Gastrocnemius medialis (tissue), 4 donors: ENCODE results near the gene OLFML2A. TPM values are rescaled to one million over a fixed set of nuclear protein-coding genes. Genes with fewer than 3 reads are reported as not detected.
"Not testable (repeated sequence)": the region's sequence is repeated elsewhere in the genome, so short reads cannot be mapped to it uniquely, and the experiment has no call there.

Experiments used
- ATAC-seq, 2 donors: fragments of 150-250 bp; one replicate each; pipeline ENCODE4 v1.9.1; 2016
- DNase-seq, 2 donors: peaks; one replicate each; pipeline ENCODE4 v3.0.0-alpha.2; 2019
- H3K27ac ChIP-seq, 4 donors: fragments of 200-600 bp; sonication (generic); 1 replicate in 1 of 4; 2 replicates in 3 of 4; pipeline ENCODE4 v1.5.1; 2016 to 2018; ENCODE audit warnings: mild to moderate bottlenecking in 2 of 4, moderate library complexity in 1 of 4
- H3K27me3 ChIP-seq, 3 donors: fragments of 200-600 bp; sonication (generic) in 2 of 3; 1 replicate in 1 of 3; 2 replicates in 2 of 3; pipeline versions ENCODE4 v1.5.1 to v1.6.0; 2016 to 2019; ENCODE audit warnings: mild to moderate bottlenecking in 1 of 3, moderate library complexity in 1 of 3
- H3K36me3 ChIP-seq, 2 donors: fragments of 200-600 bp; sonication (generic) in 1 of 2; one replicate each; pipeline ENCODE4 v1.5.1; 2017 to 2018
- H3K4me1 ChIP-seq, 2 donors: fragments of 200-600 bp; sonication (generic) in 1 of 2; one replicate each; pipeline ENCODE4 v1.5.1; 2016 to 2017; ENCODE audit warnings: mild to moderate bottlenecking in 2 of 2
- H3K4me3 ChIP-seq, 4 donors: fragments of 200-600 bp; sonication (generic) in 3 of 4; 1 replicate in 1 of 4; 2 replicates in 3 of 4; pipeline ENCODE4 v1.5.1; 2016 to 2019; ENCODE audit warnings: mild to moderate bottlenecking in 2 of 4
- H3K9me3 ChIP-seq, 3 donors: fragments of 200-600 bp; sonication (generic) in 2 of 3; 1 replicate in 1 of 3; 2 replicates in 2 of 3; pipeline ENCODE4 v1.5.1; 2016 to 2019
- CTCF ChIP-seq, 5 experiments: fragments of 450-650 bp in 3 of 5; fragments of 200-600 bp in 2 of 5; sonication (generic) in 2 of 5; IDR thresholded peaks in 4 of 5; conservative IDR thresholded peaks in 1 of 5; 1 replicate in 4 of 5; 2 replicates in 1 of 5; pipeline ENCODE4 v1.5.1; 2016 to 2019; ENCODE audit warnings: antibody characterized with exemption in 5 of 5, mild to moderate bottlenecking in 3 of 5, moderate library complexity in 3 of 5
- POLR2A ChIP-seq, 2 donors: fragments of 450-650 bp; IDR thresholded peaks; one replicate each; pipeline ENCODE4 v1.6.1; 2017; ENCODE audit warnings: antibody characterized with exemption in 2 of 2, mild to moderate bottlenecking in 2 of 2, moderate library complexity in 2 of 2
- in situ Hi-C, 4 donors: fragments of 200-750 bp; cut with MboI; loops; one replicate each; pipeline versions ENCODE4 v1.15.0 to v1.8.0; 2017; ENCODE audit warnings: low sequenced_read_pairs in 4 of 4
- intact Hi-C: fragments of 100-400 bp; cut with DNase I; formaldehyde crosslinking; loops from one replicate; pipeline ENCODE4 v1.15.1; 2023; ENCODE audit warnings: low total_unique reads
- total RNA-seq, 4 donors: library from RNA; depleted of rRNA; stranded (reverse); fragments of >200 nt; gene quantifications; one replicate each; pipeline versions ENCODE4 v1.1.0 to v1.2.3, GENCODE V29; 2016

The OLFML2A gene
- total RNA-seq, 4 donors from 2014 or later, result 6.9 to 48.0 (median 32.8) TPM

- Histone ChIP-seq H3K27ac (peak within 1 kb of the TSS; percentile 77 to 87 (median 80)), H3K9me3 (no peaks in the 10 kb centered on the region), H3K4me1 (peaks cover 17 to 20% of the 10 kb centered on the region in 2 donors), H3K36me3 (no peaks in the 10 kb centered on the region), H3K27me3 (peaks cover 8 to 32% (median 14%) of the 10 kb centered on the region in 3 donors), H3K4me3 (peak within 1 kb of the TSS; percentile 61 to 77 (median 72))
- TF ChIP-seq CTCF (IDR thresholded peaks at IDR 0.05 in 4 of 5, conservative IDR thresholded peaks at IDR 0.05 in 1 of 5), result peak in 4 of 5 experiments; percentile 37 to 61 (median 47)
- peak; percentile 69 to 84 for TF ChIP-seq POLR2A (IDR thresholded peaks at IDR 0.05)
- peak; percentile 94 to 96 for DNase-seq
- in situ Hi-C loops, result loop anchor here (5.0 to 25.0 kb wide), 6 partner anchors 76 to 616 kb away; partner anchors contain the start of genes SCAI (in 2 of the 4) and WDR38 (in 2 of the 4)
- ATAC-seq, result peak; percentile 87 to 93
- intact Hi-C loops, result loop anchor here (2.0 to 10.0 kb wide), 4 partner anchors 170 to 604 kb away; partner anchors contain the start of genes GOLGA1, HSPA5 and SCAI
Measured at GRCh38 chr9:124771021-124771866, 5.7 kb upstream of the OLFML2A start, which contains the start of gene NR6A1. NR6A1 (minus strand) TSS chr9:124771311.

- DNase-seq (peak in 1 of 2 donors; percentile 63), ATAC-seq (peak; percentile 32 to 37)
- peak overlapping the region; percentile 61 to 77 (median 72) for H3K4me3 ChIP-seq
- no peaks in the 10 kb centered on the region for H3K36me3 ChIP-seq
- no peaks in the 10 kb centered on the region for H3K9me3 ChIP-seq
- peak overlapping the region; percentile 77 to 87 (median 80) for H3K27ac ChIP-seq
- H3K27me3 ChIP-seq, result peaks cover 8 to 29% (median 11%) of the 10 kb centered on the region in 3 donors
- intact Hi-C loops, result loop anchor here (1.0 to 10.0 kb wide), 5 partner anchors 80 to 603 kb away; partner anchors contain the start of genes GOLGA1, HSPA5 and SCAI
- TF ChIP-seq POLR2A (IDR thresholded peaks at IDR 0.05) (no peak), CTCF (IDR thresholded peaks at IDR 0.05 in 4 of 5, conservative IDR thresholded peaks at IDR 0.05 in 1 of 5) (peak; percentile 97 to 99 (median 97))
- in situ Hi-C loops, result loop anchor here (5.0 to 25.0 kb wide), 6 partner anchors 75 to 615 kb away; partner anchors contain the start of genes SCAI (in 2 of the 4) and WDR38 (in 2 of the 4)
- peaks cover 23 to 24% of the 10 kb centered on the region in 2 donors for H3K4me1 ChIP-seq
Measured at GRCh38 chr9:124771867-124772679, 4.9 kb upstream of the OLFML2A start.

- not testable (repeated sequence) for H3K4me3 ChIP-seq, DNase-seq, H3K9me3 ChIP-seq, ATAC-seq, H3K36me3 ChIP-seq
- peaks cover 8 to 21% (median 11%) of the 10 kb centered on the region in 3 donors for H3K27me3 ChIP-seq
- intact Hi-C loops, result loop anchor here (1.0 to 10.0 kb wide), 3 partner anchors 79 to 472 kb away; partner anchors contain the start of genes HSPA5 and SCAI
- peaks cover 23 to 24% of the 10 kb centered on the region in 2 donors for H3K4me1 ChIP-seq
- in situ Hi-C loops, result loop anchor here (5.0 to 25.0 kb wide), 6 partner anchors 74 to 614 kb away; partner anchors contain the start of genes SCAI (in 2 of the 4) and WDR38 (in 2 of the 4)
- peak overlapping the region; percentile 77 to 87 (median 80) for H3K27ac ChIP-seq
Measured at GRCh38 chr9:124772877-124773276, 4.1 kb upstream of the OLFML2A start.

- DNase-seq (no peak), ATAC-seq (no peak)
- Histone ChIP-seq H3K27ac (peak overlapping the region in 1 of 4 donors; percentile 24), H3K4me1 (peaks cover 23 to 24% of the 10 kb centered on the region in 2 donors), H3K27me3 (peaks cover 8 to 14% (median 10%) of the 10 kb centered on the region in 3 donors), H3K36me3 (no peaks in the 10 kb centered on the region), H3K9me3 (no peaks in the 10 kb centered on the region), H3K4me3 (no peak overlapping the region)
- intact Hi-C loops (loop anchor here (5.0 to 10.0 kb wide), 2 partner anchors 369 to 471 kb away; partner anchors contain the start of genes HSPA5 and SCAI), in situ Hi-C loops (loop anchor here (5.0 to 25.0 kb wide), 6 partner anchors 74 to 614 kb away; partner anchors contain the start of genes SCAI (in 2 of the 4) and WDR38 (in 2 of the 4))
- TF ChIP-seq CTCF (IDR thresholded peaks at IDR 0.05 in 4 of 5, conservative IDR thresholded peaks at IDR 0.05 in 1 of 5), result no peak
- no peak for TF ChIP-seq POLR2A (IDR thresholded peaks at IDR 0.05)
Measured at GRCh38 chr9:124773473-124774128, 3.3 kb upstream of the OLFML2A start.
